ENCODE measurements around the gene DSTN.

Gene DSTN

DNA sequence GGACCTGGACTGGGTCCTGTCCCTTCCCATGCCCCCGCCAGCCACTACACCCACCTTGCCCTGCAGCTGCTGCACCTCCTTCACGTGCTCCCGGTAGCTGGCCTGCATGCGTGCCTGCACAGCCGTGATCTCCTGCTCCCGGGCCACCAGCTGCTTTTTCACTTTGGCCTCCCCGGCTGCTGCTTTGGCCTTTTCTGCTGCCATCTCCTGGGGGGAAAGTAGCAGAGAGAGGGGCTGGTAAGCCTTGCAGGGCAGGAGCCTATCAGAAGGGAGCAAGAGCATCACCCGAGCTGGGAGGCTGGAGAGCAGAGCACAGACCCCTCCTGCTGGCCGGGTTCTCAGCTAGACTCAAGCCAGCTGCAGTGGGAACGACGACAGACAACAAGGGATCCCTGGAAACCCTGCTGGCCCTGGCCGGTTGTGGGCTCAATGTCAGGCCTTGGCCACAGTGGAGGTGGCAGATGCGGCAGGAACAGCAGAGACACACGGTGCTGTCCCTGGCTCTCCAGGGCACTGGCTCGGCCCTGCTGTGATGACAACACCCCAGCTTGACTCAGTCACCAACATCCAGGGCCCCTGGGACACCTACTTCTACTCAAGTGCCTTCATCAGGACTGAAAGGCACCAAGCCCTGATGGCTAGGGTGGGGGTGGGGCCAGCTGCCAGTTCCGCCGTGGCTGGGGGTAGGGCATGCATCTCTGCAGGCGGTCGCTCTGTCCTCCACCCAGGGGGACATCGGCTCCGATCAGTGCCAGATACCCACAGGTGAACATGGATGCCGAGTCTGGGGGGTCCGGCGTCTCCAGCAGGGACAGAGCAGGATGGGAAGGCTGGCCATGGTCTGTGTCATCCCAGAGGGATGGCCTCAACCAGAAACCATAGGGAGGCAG lies 66.9 kb downstream of the DSTN start:
- Histone ChIP-seq H3K4me3 (ENCODE audit: low read length) (no peak overlapping the region), H3K36me3 (ENCODE audit: control insufficient read depth, insufficient read depth, low read length, severe bottlenecking) (peaks cover 80% of the 10 kb centered on the region), H3K4me1 (ENCODE audit: control insufficient read depth, insufficient read depth, low read length) (peaks cover 38% of the 10 kb centered on the region), H3K9ac (ENCODE audit: low read length) (peak overlapping the region; percentile 70), H3K27me3 (replicated peaks; ENCODE audit: control insufficient read depth, insufficient read depth, low read length) (no peaks in the 10 kb centered on the region), H3K9me3 (ENCODE audit: control insufficient read depth, low read length) (no peaks in the 10 kb centered on the region)
- no peak for DNase-seq (ENCODE audit: low read depth)

DNA sequence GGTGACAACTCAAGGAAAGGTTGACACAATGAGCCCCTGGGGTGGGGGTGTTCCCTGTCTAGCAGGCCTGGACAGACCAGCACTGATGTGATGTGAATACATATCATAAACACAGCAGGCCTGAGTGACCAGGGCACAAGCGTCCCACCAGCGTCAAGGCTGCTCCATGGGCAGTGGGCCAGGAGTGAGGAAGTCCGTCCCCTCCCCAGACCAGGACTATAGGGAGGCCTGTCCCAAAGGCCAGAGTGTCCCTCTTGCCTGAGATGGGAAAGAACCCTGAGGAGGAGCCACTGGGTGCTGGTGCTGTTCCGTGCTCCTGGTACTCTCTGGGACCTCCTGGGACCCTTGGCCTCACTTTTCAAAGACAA lies 67.5 kb downstream of the DSTN start:
- no peaks in the 10 kb centered on the region for H3K9me3 ChIP-seq (ENCODE audit: control insufficient read depth, low read length)
- no peaks in the 10 kb centered on the region for H3K27me3 ChIP-seq (replicated peaks; ENCODE audit: control insufficient read depth, insufficient read depth, low read length)
- no peak overlapping the region for H3K9ac ChIP-seq (ENCODE audit: low read length)
- H3K36me3 ChIP-seq (ENCODE audit: control insufficient read depth, insufficient read depth, low read length, severe bottlenecking) = peaks cover 80% of the 10 kb centered on the region
- H3K4me3 ChIP-seq (ENCODE audit: low read length) = no peak overlapping the region
- peaks cover 42% of the 10 kb centered on the region for H3K4me1 ChIP-seq (ENCODE audit: control insufficient read depth, insufficient read depth, low read length)
- no peak for DNase-seq (ENCODE audit: low read depth)

GRCh38 chr20:17637985-17638640 lies 68.2 kb downstream of the DSTN start:
- Histone ChIP-seq H3K4me1 (ENCODE audit: control insufficient read depth, insufficient read depth, low read length) (peaks cover 42% of the 10 kb centered on the region), H3K4me3 (ENCODE audit: low read length) (no peak overlapping the region), H3K27me3 (replicated peaks; ENCODE audit: control insufficient read depth, insufficient read depth, low read length) (no peaks in the 10 kb centered on the region), H3K9ac (ENCODE audit: low read length) (no peak overlapping the region), H3K9me3 (ENCODE audit: control insufficient read depth, low read length) (no peaks in the 10 kb centered on the region), H3K36me3 (ENCODE audit: control insufficient read depth, insufficient read depth, low read length, severe bottlenecking) (peaks cover 78% of the 10 kb centered on the region)
- no peak for DNase-seq (ENCODE audit: low read depth)

DNA sequence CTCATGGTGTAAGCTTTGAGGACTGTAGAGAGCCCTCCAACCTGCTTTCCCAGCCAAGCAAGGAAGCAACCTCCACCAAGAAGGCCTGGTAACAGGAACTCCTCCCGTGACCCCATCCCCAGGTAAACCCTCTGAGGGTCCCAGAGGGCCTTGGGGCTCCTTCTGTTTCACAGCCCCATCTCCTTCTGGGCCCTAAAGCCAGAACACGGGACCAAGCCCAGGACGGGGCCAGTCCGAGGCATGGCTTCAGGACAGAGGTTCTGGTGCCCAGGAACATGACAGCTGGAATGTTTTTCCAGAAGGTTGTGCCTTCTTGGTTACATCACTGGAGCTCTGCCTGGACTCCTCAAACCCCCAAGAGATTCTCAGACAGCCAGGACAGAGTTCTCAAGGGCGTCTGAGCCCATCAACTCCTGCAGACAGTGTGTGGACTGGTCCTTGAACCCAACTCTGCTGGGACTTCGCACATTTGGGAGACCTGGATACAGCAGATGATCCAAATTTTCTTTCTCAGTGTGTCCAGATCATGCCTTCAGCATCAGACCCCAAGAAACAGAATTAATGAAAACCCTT lies 69.0 kb downstream of the DSTN start:
- Histone ChIP-seq H3K9ac (ENCODE audit: low read length) (no peak overlapping the region), H3K4me1 (ENCODE audit: control insufficient read depth, insufficient read depth, low read length) (peaks cover 48% of the 10 kb centered on the region), H3K36me3 (ENCODE audit: control insufficient read depth, insufficient read depth, low read length, severe bottlenecking) (peaks cover 70% of the 10 kb centered on the region), H3K4me3 (ENCODE audit: low read length) (no peak overlapping the region), H3K27me3 (replicated peaks; ENCODE audit: control insufficient read depth, insufficient read depth, low read length) (no peaks in the 10 kb centered on the region), H3K9me3 (ENCODE audit: control insufficient read depth, low read length) (no peaks in the 10 kb centered on the region)
- no peak for DNase-seq (ENCODE audit: low read depth)

DNA sequence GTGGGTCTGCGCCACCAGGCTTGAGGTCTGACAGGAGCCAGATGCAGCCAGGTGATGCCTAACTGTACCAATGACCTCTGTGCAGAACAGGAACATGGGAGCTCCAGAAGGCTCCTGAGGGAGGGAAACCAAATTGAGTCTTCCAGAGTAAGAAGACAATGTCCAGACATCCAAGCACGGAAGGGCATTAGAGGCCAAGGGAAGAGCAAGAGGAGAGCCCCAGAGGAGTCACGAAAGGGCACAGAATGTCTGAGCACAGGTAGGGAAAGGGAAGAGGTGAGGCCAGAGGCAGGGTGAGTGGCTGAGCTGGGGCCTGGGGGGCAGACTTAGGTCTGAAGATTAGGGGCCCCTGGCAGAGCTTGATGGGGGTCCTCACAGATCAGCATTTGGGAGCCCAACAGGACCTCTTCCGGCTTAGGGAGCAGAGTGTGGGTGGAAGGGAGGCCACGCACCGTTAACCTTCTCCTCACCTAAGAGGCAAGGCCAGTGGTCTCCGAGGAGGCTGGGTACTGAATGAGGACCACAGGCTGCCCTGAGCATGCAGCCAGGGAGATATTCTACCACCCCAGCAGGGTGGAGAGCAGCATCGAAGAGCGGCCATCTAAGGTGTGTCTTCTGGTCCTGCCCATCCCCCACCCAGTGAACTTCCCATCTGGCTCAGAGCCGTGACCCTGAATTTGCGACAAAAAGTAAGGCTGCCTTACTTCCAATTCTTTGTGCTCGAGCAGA lies 70.4 kb downstream of the DSTN start:
- no peak overlapping the region for H3K9ac ChIP-seq (ENCODE audit: low read length)
- no peak for DNase-seq (ENCODE audit: low read depth)
- H3K36me3 ChIP-seq (ENCODE audit: control insufficient read depth, insufficient read depth, low read length, severe bottlenecking) = peaks cover 58% of the 10 kb centered on the region
- no peaks in the 10 kb centered on the region for H3K27me3 ChIP-seq (replicated peaks; ENCODE audit: control insufficient read depth, insufficient read depth, low read length)
- H3K9me3 ChIP-seq (ENCODE audit: control insufficient read depth, low read length) = no peaks in the 10 kb centered on the region
- H3K4me3 ChIP-seq (ENCODE audit: low read length) = no peak overlapping the region
- peaks cover 49% of the 10 kb centered on the region for H3K4me1 ChIP-seq (ENCODE audit: control insufficient read depth, insufficient read depth, low read length)

GRCh38 chr20:17640875-17641378 lies 71.1 kb downstream of the DSTN start:
- DNase-seq (ENCODE audit: low read depth) = no peak
- Histone ChIP-seq H3K4me3 (ENCODE audit: low read length) (no peak overlapping the region), H3K9ac (ENCODE audit: low read length) (no peak overlapping the region), H3K36me3 (ENCODE audit: control insufficient read depth, insufficient read depth, low read length, severe bottlenecking) (peaks cover 53% of the 10 kb centered on the region), H3K4me1 (ENCODE audit: control insufficient read depth, insufficient read depth, low read length) (peaks cover 49% of the 10 kb centered on the region), H3K27me3 (replicated peaks; ENCODE audit: control insufficient read depth, insufficient read depth, low read length) (no peaks in the 10 kb centered on the region), H3K9me3 (ENCODE audit: control insufficient read depth, low read length) (no peaks in the 10 kb centered on the region)

DNA sequence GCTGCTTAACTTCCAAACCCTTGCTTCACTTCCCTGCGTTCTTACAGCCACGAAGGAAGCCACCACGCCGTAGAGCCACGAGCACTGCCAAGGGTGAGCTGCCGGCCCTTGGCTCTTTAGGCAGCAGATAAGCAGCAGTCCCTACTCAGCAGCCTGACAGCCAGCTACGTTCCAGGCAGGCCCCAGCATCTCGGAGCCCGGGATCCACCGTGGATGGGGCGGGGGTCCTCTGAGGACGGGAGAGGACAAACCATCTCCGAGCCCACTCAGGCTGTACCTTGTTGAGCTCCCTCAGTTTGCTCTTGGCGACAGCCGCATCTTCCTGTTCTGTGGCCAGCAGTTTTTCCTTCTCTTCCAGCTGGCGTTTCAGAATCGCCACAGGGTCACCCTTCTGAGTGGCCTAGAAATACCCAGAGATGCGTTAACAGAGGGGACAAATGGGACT lies 71.7 kb downstream of the DSTN start:
- Histone ChIP-seq H3K36me3 (ENCODE audit: control insufficient read depth, insufficient read depth, low read length, severe bottlenecking) (peaks cover 53% of the 10 kb centered on the region), H3K4me3 (ENCODE audit: low read length) (no peak overlapping the region), H3K4me1 (ENCODE audit: control insufficient read depth, insufficient read depth, low read length) (peaks cover 46% of the 10 kb centered on the region), H3K9ac (ENCODE audit: low read length) (no peak overlapping the region), H3K9me3 (ENCODE audit: control insufficient read depth, low read length) (no peaks in the 10 kb centered on the region), H3K27me3 (replicated peaks; ENCODE audit: control insufficient read depth, insufficient read depth, low read length) (no peaks in the 10 kb centered on the region)
- DNase-seq (ENCODE audit: low read depth) = no peak

DNA sequence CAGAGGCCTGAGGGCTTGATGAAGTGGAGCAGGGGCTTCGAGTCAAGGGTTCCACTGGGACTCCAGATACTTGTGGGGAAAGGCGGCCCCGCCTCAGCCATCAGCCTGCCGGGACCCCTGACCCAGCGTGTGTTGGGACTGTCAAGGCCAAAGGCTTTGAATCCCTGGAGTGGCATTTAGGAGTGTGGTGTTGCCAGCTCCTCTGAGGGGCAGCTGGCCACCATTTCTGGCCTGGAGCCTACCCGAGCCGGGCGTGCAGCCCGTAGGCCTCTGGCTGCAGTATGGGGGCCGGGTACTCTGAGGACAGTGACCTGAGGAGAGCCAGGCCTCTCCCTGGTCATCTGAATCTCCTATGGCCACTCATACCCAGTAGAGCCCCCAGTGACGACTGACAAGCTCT lies 72.1 kb downstream of the DSTN start:
- H3K9ac ChIP-seq (ENCODE audit: low read length) = no peak overlapping the region
- H3K4me3 ChIP-seq (ENCODE audit: low read length) = no peak overlapping the region
- no peak for DNase-seq (ENCODE audit: low read depth)
- no peaks in the 10 kb centered on the region for H3K27me3 ChIP-seq (replicated peaks; ENCODE audit: control insufficient read depth, insufficient read depth, low read length)
- H3K9me3 ChIP-seq (ENCODE audit: control insufficient read depth, low read length) = no peaks in the 10 kb centered on the region
- peaks cover 53% of the 10 kb centered on the region for H3K36me3 ChIP-seq (ENCODE audit: control insufficient read depth, insufficient read depth, low read length, severe bottlenecking)
- peaks cover 46% of the 10 kb centered on the region for H3K4me1 ChIP-seq (ENCODE audit: control insufficient read depth, insufficient read depth, low read length)

DNA sequence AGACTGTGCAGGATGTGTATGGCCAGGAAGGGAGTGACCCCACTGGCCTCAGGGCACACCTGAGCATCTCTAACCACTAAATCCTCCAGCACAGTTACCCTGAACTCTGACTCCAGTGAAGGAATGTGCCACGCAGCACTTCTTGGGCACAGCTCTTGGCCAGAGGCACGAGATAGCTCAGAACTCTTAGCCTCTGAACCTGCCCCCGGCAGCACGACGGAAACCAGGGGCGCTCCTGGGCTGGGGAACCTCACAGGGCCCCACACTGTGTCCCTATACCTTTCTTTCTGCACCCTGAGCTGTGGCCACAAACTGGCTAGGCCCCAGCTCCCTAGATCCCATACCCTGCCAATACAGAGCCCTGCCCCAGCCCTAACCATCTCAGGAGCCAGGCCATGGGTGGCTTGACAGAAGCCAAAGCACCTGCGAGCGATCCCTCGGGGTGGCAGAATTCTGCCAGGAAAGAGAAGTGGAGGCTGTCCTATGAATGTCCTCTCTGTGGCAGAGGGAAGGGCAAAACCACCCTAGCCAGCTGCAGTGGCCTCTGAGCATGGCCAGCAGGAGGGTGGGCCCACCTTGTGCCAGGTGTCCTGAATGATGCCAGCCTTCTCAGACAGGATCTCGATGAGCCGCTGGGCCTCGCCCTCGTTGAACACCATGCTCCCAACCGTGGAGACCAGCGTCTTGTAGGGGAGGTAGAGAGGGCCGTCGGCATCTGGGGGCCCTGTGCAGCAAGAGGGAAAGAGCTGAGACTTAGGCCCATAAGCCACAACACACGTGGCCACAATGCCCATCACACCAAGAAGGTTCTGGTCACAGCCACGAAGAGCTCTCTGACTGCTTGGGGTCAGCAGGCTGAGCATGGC lies 72.8 kb downstream of the DSTN start:
- H3K4me3 ChIP-seq (ENCODE audit: low read length) = no peak overlapping the region
- DNase-seq (ENCODE audit: low read depth) = no peak
- H3K36me3 ChIP-seq (ENCODE audit: control insufficient read depth, insufficient read depth, low read length, severe bottlenecking) = peaks cover 53% of the 10 kb centered on the region

GRCh38 chr20:17643531-17644188 lies 73.8 kb downstream of the DSTN start:
- Histone ChIP-seq H3K27me3 (replicated peaks; ENCODE audit: control insufficient read depth, insufficient read depth, low read length) (no peaks in the 10 kb centered on the region), H3K9ac (ENCODE audit: low read length) (no peak overlapping the region), H3K4me1 (ENCODE audit: control insufficient read depth, insufficient read depth, low read length) (peaks cover 56% of the 10 kb centered on the region), H3K9me3 (ENCODE audit: control insufficient read depth, low read length) (no peaks in the 10 kb centered on the region), H3K36me3 (ENCODE audit: control insufficient read depth, insufficient read depth, low read length, severe bottlenecking) (peaks cover 43% of the 10 kb centered on the region), H3K4me3 (ENCODE audit: low read length) (no peak overlapping the region)
- DNase-seq (ENCODE audit: low read depth) = no peak

More for the DNA sequence above, 72.8 kb downstream of the DSTN start:
- Histone ChIP-seq H3K9ac (ENCODE audit: low read length) (no peak overlapping the region), H3K27me3 (replicated peaks; ENCODE audit: control insufficient read depth, insufficient read depth, low read length) (no peaks in the 10 kb centered on the region), H3K9me3 (ENCODE audit: control insufficient read depth, low read length) (no peaks in the 10 kb centered on the region), H3K4me1 (ENCODE audit: control insufficient read depth, insufficient read depth, low read length) (peaks cover 46% of the 10 kb centered on the region)
